Naive thymus-derived CD4-positive, alpha-beta T cell (primary cell): ENCODE data around the gene TMEM212. TPM values are rescaled to one million over a fixed set of nuclear protein-coding genes. Genes with fewer than 3 reads are reported as not detected.
"Not testable (repeated sequence)": the region's sequence is repeated elsewhere in the genome, so short reads cannot be mapped to it uniquely, and the experiment has no call there.

Experiments used
- ATAC-seq: fragments of 150-1000 bp; cut with Tn5 transposase; 2 replicates; pipeline ENCODE4 v1.10.0; 2021; ENCODE audit warnings: mild to moderate bottlenecking, moderate library complexity
- CTCF ChIA-PET: fragments of 350-600 bp; sonication (Branson Sonifier 250); formaldehyde crosslinking; loops from one replicate; lab custom pipeline; 2021; ENCODE audit warnings: antibody characterized with exemption; lab: Charles Lee
- POLR2A ChIA-PET: fragments of 350-600 bp; sonication (Branson Sonifier 250); formaldehyde crosslinking; loops from one replicate; lab custom pipeline; 2021; ENCODE audit warnings: antibody characterized with exemption, inconsistent platforms; lab: Charles Lee
- DNase-seq, 9 donors: peaks; one replicate each; pipeline versions ENCODE4 v3.0.0 to v3.0.0-alpha.2; 2020 to 2022; ENCODE audit warnings: mixed read lengths in 1 of 9
- H3K27ac ChIP-seq: one replicate; pipeline ENCODE4 v1.7.0; 2013; ENCODE audit warnings: mild to moderate bottlenecking, low read depth, low read length, moderate library complexity
- H3K27me3 ChIP-seq, 2 donors: one replicate each; pipeline ENCODE4 v1.7.0; 2013; ENCODE audit warnings: low read length in 2 of 2, mild to moderate bottlenecking in 2 of 2, moderate library complexity in 2 of 2; ENCODE audit not compliant: control insufficient read depth in 2 of 2, insufficient read depth in 2 of 2
- H3K36me3 ChIP-seq, 3 experiments: 1 replicate in 2 of 3; 2 replicates in 1 of 3; pipeline ENCODE4 v1.7.0; 2013; ENCODE audit warnings: low read length in 3 of 3, mild to moderate bottlenecking in 3 of 3, moderate library complexity in 1 of 3; ENCODE audit not compliant: insufficient read depth in 3 of 3, control insufficient read depth in 2 of 3
- H3K4me1 ChIP-seq, 2 donors: one replicate each; pipeline ENCODE4 v1.7.0; 2013; ENCODE audit warnings: low read length in 2 of 2, mild to moderate bottlenecking in 2 of 2, moderate library complexity in 1 of 2; ENCODE audit not compliant: control insufficient read depth in 2 of 2, insufficient read depth in 2 of 2
- H3K4me3 ChIP-seq: 2 replicates; pipeline ENCODE4 v1.7.0; 2013; ENCODE audit warnings: mild to moderate bottlenecking, low read length
- H3K9me3 ChIP-seq, 3 experiments: 1 replicate in 2 of 3; 2 replicates in 1 of 3; pipeline ENCODE4 v1.7.0; 2013; ENCODE audit warnings: low read length in 3 of 3; ENCODE audit not compliant: control insufficient read depth in 2 of 3
- H3K27ac Mint-ChIP-seq, 9 donors: one replicate each; pipeline ENCODE4 v1.8.0; 2020 to 2022; ENCODE audit warnings: mixed read lengths in 9 of 9, mild to moderate bottlenecking in 8 of 9, moderate library complexity in 5 of 9, inconsistent platforms in 2 of 9
- H3K27me3 Mint-ChIP-seq, 5 donors: one replicate each; pipeline ENCODE4 v1.8.0; 2021 to 2022; ENCODE audit warnings: mixed read lengths in 5 of 5, mild to moderate bottlenecking in 1 of 5
- H3K36me3 Mint-ChIP-seq, 5 donors: one replicate each; pipeline ENCODE4 v1.8.0; 2020 to 2022; ENCODE audit warnings: mixed read lengths in 5 of 5, mild to moderate bottlenecking in 3 of 5, inconsistent platforms in 1 of 5
- H3K4me1 Mint-ChIP-seq, 7 donors: one replicate each; pipeline ENCODE4 v1.8.0; 2020 to 2022; ENCODE audit warnings: mixed read lengths in 7 of 7, mild to moderate bottlenecking in 3 of 7, inconsistent platforms in 1 of 7
- H3K4me3 Mint-ChIP-seq, 10 donors: one replicate each; pipeline ENCODE4 v1.8.0; 2020 to 2022; ENCODE audit warnings: mild to moderate bottlenecking in 10 of 10, mixed read lengths in 10 of 10, moderate library complexity in 6 of 10, inconsistent platforms in 2 of 10
- H3K9me3 Mint-ChIP-seq, 11 donors: one replicate each; pipeline ENCODE4 v1.8.0; 2020 to 2022; ENCODE audit warnings: mixed read lengths in 11 of 11, mild to moderate bottlenecking in 4 of 11, inconsistent platforms in 1 of 11, moderate library complexity in 1 of 11
- intact Hi-C, 2 donors: fragments of 100-400 bp; cut with micrococcal nuclease; formaldehyde crosslinking; loops; one replicate each; pipeline ENCODE4 v1.15.1; 2023
- polyA plus RNA-seq, 2 donors: library from polyadenylated mRNA; unstranded; fragments of 300-500 nt; fragmentation: Illumina TruSeq; gene quantifications; one replicate each; pipeline ENCODE4 v1.2.3, GENCODE V29; 2021
- total RNA-seq, 6 experiments: library from RNA in 5 of 6; stranded (reverse) in 5 of 6; gene quantifications; 1 replicate in 5 of 6; 2 replicates in 1 of 6; pipeline ENCODE4 v1.2.3 and lab custom pipeline; 2021 to 2026

The TMEM212 gene
- total and polyA plus RNA-seq, 7 experiments from 2014 or later: not detected

DNA sequence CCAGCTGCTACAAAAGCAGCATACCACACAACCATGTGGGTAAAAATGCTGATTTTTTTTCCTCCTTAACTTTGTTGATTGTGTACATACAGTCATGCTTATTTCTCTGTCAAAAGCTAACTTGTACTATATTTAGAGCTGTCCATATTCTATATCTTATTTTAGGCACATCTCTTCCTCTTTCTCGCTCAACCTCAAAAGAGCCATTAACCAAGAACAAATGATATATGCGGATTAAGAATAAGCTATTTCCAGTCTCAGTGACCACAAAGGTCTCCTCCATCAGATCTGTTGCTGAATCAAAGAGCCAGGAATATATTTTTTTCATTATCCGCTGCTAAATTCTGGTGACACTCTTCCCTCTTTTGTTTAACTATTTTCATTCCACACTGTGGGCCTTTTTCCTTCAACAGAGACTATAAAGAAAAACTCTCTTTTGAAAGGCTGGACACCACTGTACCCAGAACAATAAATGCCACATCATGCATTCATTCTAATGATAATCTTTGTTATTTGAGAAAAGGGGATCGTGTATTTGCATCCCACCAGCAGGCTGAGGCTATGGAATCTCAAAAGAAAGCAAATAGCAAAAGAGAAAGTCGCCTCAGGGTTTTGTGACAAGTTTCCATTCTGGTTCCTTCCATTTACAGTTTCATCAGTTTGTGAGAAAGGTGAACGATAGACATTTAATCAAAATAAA is 8.0 kb downstream of the TMEM212 start:
- Mint-ChIP-seq H3K9me3 (peaks cover 3 to 20% (median 10%) of the 10 kb centered on the region in 11 donors), H3K27ac (no peak overlapping the region), H3K4me1 (peaks cover 0 to 14% (median 2%) of the 10 kb centered on the region in 7 donors), H3K36me3 (peaks cover 0 to 2% (median 0%) of the 10 kb centered on the region in 5 donors), H3K4me3 (no peak overlapping the region), H3K27me3 (peaks cover 7 to 22% (median 13%) of the 10 kb centered on the region in 5 donors)
- intact Hi-C loops: no loop called here
- Histone ChIP-seq H3K36me3 (no peaks in the 10 kb centered on the region), H3K27ac (no peak overlapping the region), H3K27me3 (no peaks in the 10 kb centered on the region), H3K4me1 (no peaks in the 10 kb centered on the region), H3K9me3 (no peaks in the 10 kb centered on the region), H3K4me3 (no peak overlapping the region)
- DNase-seq: no peak
- no peak for ATAC-seq
- POLR2A ChIA-PET: no interaction called here
- CTCF ChIA-PET: no interaction called here

GRCh38 chr3:171851660-171852058 is 8.5 kb downstream of the TMEM212 start:
- ATAC-seq (no peak), DNase-seq (no peak)
- Histone ChIP-seq H3K27me3 (no peaks in the 10 kb centered on the region), H3K4me1 (no peaks in the 10 kb centered on the region), H3K36me3 (no peaks in the 10 kb centered on the region), H3K27ac (no peak overlapping the region), H3K9me3 (no peaks in the 10 kb centered on the region), H3K4me3 (no peak overlapping the region)
- peaks cover 3 to 20% (median 10%) of the 10 kb centered on the region in 11 donors for H3K9me3 Mint-ChIP-seq
- no peak overlapping the region for H3K27ac Mint-ChIP-seq
- peaks cover 7 to 22% (median 13%) of the 10 kb centered on the region in 5 donors for H3K27me3 Mint-ChIP-seq
- peaks cover 0 to 1% (median 0%) of the 10 kb centered on the region in 5 donors for H3K36me3 Mint-ChIP-seq
- H3K4me3 Mint-ChIP-seq: no peak overlapping the region
- ChIA-PET CTCF (no interaction called here), POLR2A (no interaction called here)
- intact Hi-C loops: no loop called here
- H3K4me1 Mint-ChIP-seq: peaks cover 0 to 10% (median 0%) of the 10 kb centered on the region in 7 donors

- Histone ChIP-seq H3K27me3 (no peaks in the 10 kb centered on the region), H3K4me1 (no peaks in the 10 kb centered on the region), H3K36me3 (no peaks in the 10 kb centered on the region), H3K9me3 (no peaks in the 10 kb centered on the region), H3K4me3 (no peak overlapping the region), H3K27ac (no peak overlapping the region)
- CTCF ChIA-PET: no interaction called here
- Mint-ChIP-seq H3K27ac (no peak overlapping the region), H3K9me3 (peaks cover 3 to 28% (median 15%) of the 10 kb centered on the region in 11 donors), H3K36me3 (no peaks in the 10 kb centered on the region), H3K27me3 (peaks cover 5 to 25% (median 8%) of the 10 kb centered on the region in 5 donors), H3K4me3 (no peak overlapping the region), H3K4me1 (peaks cover 0 to 3% (median 0%) of the 10 kb centered on the region in 7 donors)
- no peak for DNase-seq
- POLR2A ChIA-PET: no interaction called here
- no peak for ATAC-seq
- intact Hi-C loops: no loop called here
Observed at GRCh38 chr3:171854649-171855305, 11.6 kb downstream of the TMEM212 start.

- H3K4me1 ChIP-seq, H3K36me3 ChIP-seq, DNase-seq, POLR2A ChIA-PET, H3K4me1 Mint-ChIP-seq, intact Hi-C loops, H3K27ac ChIP-seq, H3K27ac Mint-ChIP-seq, H3K9me3 ChIP-seq, H3K36me3 Mint-ChIP-seq, ATAC-seq, H3K4me3 Mint-ChIP-seq, CTCF ChIA-PET, H3K27me3 ChIP-seq, H3K4me3 ChIP-seq: not testable (repeated sequence)
- Mint-ChIP-seq H3K27me3 (peaks cover 0 to 14% (median 7%) of the 10 kb centered on the region in 5 donors), H3K9me3 (peaks cover 0 to 18% (median 10%) of the 10 kb centered on the region in 11 donors)
Observed at GRCh38 chr3:171858770-171859169, 15.6 kb downstream of the TMEM212 start.

DNA sequence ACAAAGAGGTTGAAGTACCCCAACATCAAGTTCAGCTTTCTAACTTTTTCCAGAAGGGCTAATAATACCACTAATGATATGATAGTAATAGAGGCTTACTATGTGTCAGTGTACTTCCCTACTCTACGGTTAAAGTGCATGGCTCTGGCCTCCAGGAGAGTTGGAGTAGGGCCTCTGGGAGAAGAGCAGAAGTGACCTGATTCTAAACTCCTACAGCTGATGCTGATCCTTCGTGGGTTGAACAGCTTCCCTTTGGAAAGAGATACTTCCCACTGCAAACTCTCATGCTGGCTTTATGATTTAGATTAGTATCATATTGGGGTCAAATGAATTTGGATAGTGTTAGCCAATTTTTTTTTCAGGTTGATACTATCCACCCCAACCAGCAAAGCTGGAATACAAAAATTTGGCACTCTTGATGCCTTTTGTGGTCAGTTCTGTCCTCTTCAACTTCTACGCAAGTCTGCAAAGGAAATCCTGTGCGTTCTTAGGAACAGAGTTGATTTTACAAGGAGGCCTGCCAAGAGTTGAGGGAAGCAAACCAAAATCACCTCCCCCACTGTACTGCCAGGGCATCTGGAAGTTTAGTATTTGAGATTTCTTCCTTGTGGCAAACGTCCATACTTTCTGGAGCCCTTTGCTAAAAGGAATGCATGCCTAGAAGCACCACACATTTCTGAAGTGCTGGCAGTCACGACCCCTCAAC is 17.8 kb downstream of the TMEM212 start:
- POLR2A ChIA-PET: no interaction called here
- Mint-ChIP-seq H3K27me3 (peaks cover 0 to 7% (median 5%) of the 10 kb centered on the region in 5 donors), H3K27ac (no peak overlapping the region), H3K4me3 (no peak overlapping the region), H3K4me1 (peaks cover 0 to 3% (median 0%) of the 10 kb centered on the region in 7 donors), H3K9me3 (peaks cover 0 to 9% (median 0%) of the 10 kb centered on the region in 11 donors), H3K36me3 (no peaks in the 10 kb centered on the region)
- CTCF ChIA-PET: no interaction called here
- intact Hi-C loops: no loop called here
- DNase-seq: no peak
- Histone ChIP-seq H3K27ac (no peak overlapping the region), H3K4me3 (no peak overlapping the region), H3K36me3 (no peaks in the 10 kb centered on the region), H3K9me3 (no peaks in the 10 kb centered on the region), H3K4me1 (no peaks in the 10 kb centered on the region), H3K27me3 (no peaks in the 10 kb centered on the region)
- ATAC-seq: no peak

GRCh38 chr3:171862392-171862791 is 19.2 kb downstream of the TMEM212 start:
- Mint-ChIP-seq H3K27me3 (peaks cover 0 to 7% (median 5%) of the 10 kb centered on the region in 5 donors), H3K9me3 (peaks cover 0 to 9% (median 0%) of the 10 kb centered on the region in 11 donors), H3K27ac (no peak overlapping the region), H3K4me1 (peaks cover 0 to 3% (median 0%) of the 10 kb centered on the region in 7 donors), H3K4me3 (no peak overlapping the region), H3K36me3 (no peaks in the 10 kb centered on the region)
- Histone ChIP-seq H3K4me3 (no peak overlapping the region), H3K27me3 (no peaks in the 10 kb centered on the region), H3K9me3 (no peaks in the 10 kb centered on the region), H3K27ac (no peak overlapping the region), H3K36me3 (no peaks in the 10 kb centered on the region), H3K4me1 (no peaks in the 10 kb centered on the region)
- ATAC-seq (no peak), DNase-seq (no peak)
- ChIA-PET POLR2A (no interaction called here), CTCF (no interaction called here)
- intact Hi-C loops: no loop called here
